IMR-90 (cell line): ENCODE data around the gene ZNF423.

Experiments
- CTCF ChIP-seq: conservative IDR thresholded peaks from 2 replicates; pipeline ENCODE4 v1.5.1; 2012; ENCODE audit warnings: mild to moderate bottlenecking, low read depth, low read length, improper control_type of control experiment
- NFE2L2 ChIP-seq: fragments of 150-350 bp; IDR thresholded peaks from 2 replicates; pipeline ENCODE4 v1.6.1; 2016; ENCODE audit warnings: low read depth, mild to moderate bottlenecking, low read length
- SMC3 ChIP-seq: fragments of 150-350 bp; IDR thresholded peaks from 2 replicates; pipeline ENCODE4 v1.6.1; 2016; ENCODE audit warnings: low read depth, mild to moderate bottlenecking, antibody characterized with exemption, low read length, moderate library complexity
- USF2 ChIP-seq: fragments of 150-350 bp; IDR thresholded peaks from 2 replicates; pipeline ENCODE4 v1.6.1; 2017; ENCODE audit warnings: mild to moderate bottlenecking, antibody characterized with exemption, low read length, low read depth

GRCh38 chr16:49502136-49502881, 353.6 kb downstream of the ZNF423 start:
- no peak for TF ChIP-seq CTCF
- no peak for TF ChIP-seq SMC3
- TF ChIP-seq USF2, result no peak
- TF ChIP-seq NFE2L2, result no peak
